Transverse colon (tissue), 4 donors: Measurements from ENCODE around the gene CCDC9B. TPM values are rescaled to one million over a fixed set of nuclear protein-coding genes. Genes with fewer than 3 reads are reported as not detected.

Source experiments
- DNase-seq: peaks from one replicate; pipeline ENCODE4 v3.0.0-alpha.2; 2019
- H3K27ac ChIP-seq, 4 donors: fragments of 200-600 bp; sonication (generic); 2 replicates each; pipeline ENCODE4 v1.5.1; 2016 to 2018; ENCODE audit warnings: inconsistent platforms in 4 of 4
- H3K27me3 ChIP-seq: fragments of 200-600 bp; sonication (generic); 2 replicates; pipeline ENCODE4 v1.5.1; 2017; ENCODE audit warnings: inconsistent platforms
- H3K36me3 ChIP-seq, 4 donors: fragments of 200-600 bp; sonication (generic); 2 replicates each; pipeline ENCODE4 v1.5.1; 2017 to 2019; ENCODE audit warnings: inconsistent platforms in 4 of 4
- H3K4me1 ChIP-seq, 4 donors: fragments of 200-600 bp; sonication (generic); 2 replicates each; pipeline ENCODE4 v1.5.1; 2017 to 2020; ENCODE audit warnings: inconsistent platforms in 4 of 4
- H3K4me3 ChIP-seq, 4 donors: fragments of 200-600 bp; sonication (generic); 1 replicate in 1 of 4; 2 replicates in 3 of 4; pipeline versions ENCODE4 v1.5.1 to v1.6.1; 2017 to 2019; ENCODE audit warnings: inconsistent platforms in 4 of 4
- H3K9me3 ChIP-seq, 2 donors: fragments of 200-600 bp; sonication (generic); 2 replicates each; pipeline ENCODE4 v1.5.1; 2017 to 2019; ENCODE audit warnings: inconsistent platforms in 2 of 2
- EP300 ChIP-seq: sonication (generic); formaldehyde crosslinking; IDR thresholded peaks from one replicate; pipeline ENCODE4 v1.6.1; 2017; ENCODE audit warnings: antibody characterized with exemption, low read depth
- POLR2A ChIP-seq: fragments of 450-650 bp; IDR thresholded peaks from one replicate; pipeline ENCODE4 v1.6.1; 2016; ENCODE audit warnings: antibody characterized with exemption, mild to moderate bottlenecking, moderate library complexity
- POLR2AphosphoS5 ChIP-seq, 3 donors: sonication (generic); formaldehyde crosslinking; IDR thresholded peaks; one replicate each; pipeline ENCODE4 v1.6.1; 2016; ENCODE audit warnings: antibody characterized with exemption in 3 of 3
- WGBS, 2 donors: methylation state at CpG; one replicate each; pipeline ENCODE4 v1.1.5; 2018; ENCODE audit warnings: low coverage in 1 of 2; 5-methylcytosine and 5-hydroxymethylcytosine counted together
- in situ Hi-C, 4 donors: fragments of 200-750 bp; cut with MboI; loops; one replicate each; pipeline versions ENCODE4 v1.15.0 to v1.15.1; 2017; ENCODE audit warnings: low sequenced_read_pairs in 3 of 4, low pct_ligation_motif_present in 1 of 4, low pct_unique_long_range_greater_than_20kb in 1 of 4
- intact Hi-C: fragments of 100-400 bp; cut with DNase I; formaldehyde crosslinking; loops from one replicate; pipeline ENCODE4 v1.15.1; 2023; ENCODE audit warnings: low total_unique reads
- total RNA-seq, 4 donors: library from RNA; depleted of rRNA; stranded (reverse); fragments of >200 nt; gene quantifications; one replicate each; pipeline ENCODE4 v1.1.0, GENCODE V29; 2016
- TF ChIP-seq, protein P1 (sequence below), 5 experiments: fragments of 200-600 bp in 3 of 5; fragments of 450-650 bp in 2 of 5; sonication (generic) in 3 of 5; IDR thresholded peaks; 1 replicate in 2 of 5; 2 replicates in 3 of 5; pipeline ENCODE4 v1.5.1; 2016 to 2017; ENCODE audit warnings: antibody characterized with exemption in 5 of 5, inconsistent platforms in 3 of 5, mild to moderate bottlenecking in 2 of 5, moderate library complexity in 1 of 5

Gene CCDC9B
- total RNA-seq, 4 donors from 2014 or later: 22.0 to 49.4 (median 36.9) TPM

- H3K4me3 ChIP-seq: no peak overlapping the region
- TF ChIP-seq POLR2AphosphoS5 (IDR thresholded peaks at IDR 0.05): no peak
- TF ChIP-seq, protein P1, sequence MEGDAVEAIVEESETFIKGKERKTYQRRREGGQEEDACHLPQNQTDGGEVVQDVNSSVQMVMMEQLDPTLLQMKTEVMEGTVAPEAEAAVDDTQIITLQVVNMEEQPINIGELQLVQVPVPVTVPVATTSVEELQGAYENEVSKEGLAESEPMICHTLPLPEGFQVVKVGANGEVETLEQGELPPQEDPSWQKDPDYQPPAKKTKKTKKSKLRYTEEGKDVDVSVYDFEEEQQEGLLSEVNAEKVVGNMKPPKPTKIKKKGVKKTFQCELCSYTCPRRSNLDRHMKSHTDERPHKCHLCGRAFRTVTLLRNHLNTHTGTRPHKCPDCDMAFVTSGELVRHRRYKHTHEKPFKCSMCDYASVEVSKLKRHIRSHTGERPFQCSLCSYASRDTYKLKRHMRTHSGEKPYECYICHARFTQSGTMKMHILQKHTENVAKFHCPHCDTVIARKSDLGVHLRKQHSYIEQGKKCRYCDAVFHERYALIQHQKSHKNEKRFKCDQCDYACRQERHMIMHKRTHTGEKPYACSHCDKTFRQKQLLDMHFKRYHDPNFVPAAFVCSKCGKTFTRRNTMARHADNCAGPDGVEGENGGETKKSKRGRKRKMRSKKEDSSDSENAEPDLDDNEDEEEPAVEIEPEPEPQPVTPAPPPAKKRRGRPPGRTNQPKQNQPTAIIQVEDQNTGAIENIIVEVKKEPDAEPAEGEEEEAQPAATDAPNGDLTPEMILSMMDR (IDR thresholded peaks at IDR 0.05): no peak
- no peak for TF ChIP-seq EP300
- TF ChIP-seq POLR2A: no peak
- H3K27ac ChIP-seq: no peak overlapping the region
- H3K4me1 ChIP-seq: peaks cover 0 to 12% (median 8%) of the 10 kb centered on the region in 4 donors
- intact Hi-C loops (no loop called here), in situ Hi-C loops (loop anchor here in 1 of 4 donors (25.0 kb wide), 1 partner anchor 95 kb away; the partner anchor contains the start of gene IVD)
- H3K36me3 ChIP-seq: no peaks in the 10 kb centered on the region
- DNase-seq: no peak
- no peaks in the 10 kb centered on the region for H3K9me3 ChIP-seq
- WGBS, 2 donors: 78 to 80% methylated on average over 2 to 3 of the region's 3 CpGs
- no peaks in the 10 kb centered on the region for H3K27me3 ChIP-seq
Measured at GRCh38 chr15:40316931-40317330, 23.8 kb downstream of the CCDC9B start.

GRCh38 chr15:40314723-40315276 lies 25.9 kb downstream of the CCDC9B start:
- Histone ChIP-seq H3K4me3 (no peak overlapping the region), H3K27ac (no peak overlapping the region), H3K4me1 (peaks cover 0 to 12% (median 8%) of the 10 kb centered on the region in 4 donors), H3K9me3 (no peaks in the 10 kb centered on the region), H3K27me3 (no peaks in the 10 kb centered on the region), H3K36me3 (no peaks in the 10 kb centered on the region)
- in situ Hi-C loops (loop anchor here in 1 of 4 donors (25.0 kb wide), 1 partner anchor 98 kb away; the partner anchor contains the start of gene IVD), intact Hi-C loops (no loop called here)
- no peak for TF ChIP-seq POLR2A
- TF ChIP-seq, protein P1 (IDR thresholded peaks at IDR 0.05): no peak
- DNase-seq: no peak
- 87% methylated on average over 3 to 4 of the region's 4 CpGs for WGBS, 2 donors

GRCh38 chr15:40313531-40314398 lies 27.0 kb downstream of the CCDC9B start:
- in situ Hi-C loops: loop anchor here in 1 of 4 donors (25.0 kb wide), 1 partner anchor 99 kb away; the partner anchor contains the start of gene IVD
- no peaks in the 10 kb centered on the region for H3K27me3 ChIP-seq
- WGBS, 2 donors: 34 to 55% methylated on average over 5 to 10 of the region's 10 CpGs
- no peak for TF ChIP-seq EP300
- TF ChIP-seq, protein P1 (IDR thresholded peaks at IDR 0.05): no peak
- no peak for TF ChIP-seq POLR2AphosphoS5 (IDR thresholded peaks at IDR 0.05)
- no peaks in the 10 kb centered on the region for H3K9me3 ChIP-seq
- H3K4me3 ChIP-seq: no peak overlapping the region
- H3K27ac ChIP-seq: no peak overlapping the region
- intact Hi-C loops: no loop called here
- H3K36me3 ChIP-seq: no peaks in the 10 kb centered on the region
- peak; percentile 85 for DNase-seq
- peaks cover 0 to 19% (median 8%) of the 10 kb centered on the region in 4 donors for H3K4me1 ChIP-seq

GRCh38 chr15:40312370-40313158 lies 28.2 kb downstream of the CCDC9B start:
- Histone ChIP-seq H3K36me3 (no peaks in the 10 kb centered on the region), H3K9me3 (no peaks in the 10 kb centered on the region), H3K27ac (no peak overlapping the region), H3K4me1 (peaks cover 0 to 31% (median 8%) of the 10 kb centered on the region in 4 donors), H3K27me3 (no peaks in the 10 kb centered on the region), H3K4me3 (no peak overlapping the region)
- 82 to 90% methylated on average over 4 to 10 of the region's 10 CpGs for WGBS, 2 donors
- TF ChIP-seq POLR2AphosphoS5 (IDR thresholded peaks at IDR 0.05) (no peak), EP300 (no peak), POLR2A (no peak)
- TF ChIP-seq, protein P1 (IDR thresholded peaks at IDR 0.05): no peak
- intact Hi-C loops (no loop called here), in situ Hi-C loops (loop anchor here in 1 of 4 donors (25.0 kb wide), 1 partner anchor 100 kb away; the partner anchor contains the start of gene IVD)
- DNase-seq: no peak
